Smooth muscle cell (in vitro differentiated cells): ENCODE measurements around the gene ATAT1. TPM values are rescaled to one million over a fixed set of nuclear protein-coding genes. Genes with fewer than 3 reads are reported as not detected.

Experiments
- DNase-seq: peaks from one replicate; lab custom pipeline; 2025; ENCODE audit not compliant: unreplicated experiment; lab: John Stamatoyannopoulos, UW
- H2AFZ ChIP-seq: fragments of 200-600 bp; sonication (generic); 2 replicates; pipeline ENCODE4 v1.6.0; 2016; ENCODE audit warnings: antibody characterized with exemption, low read depth, mild to moderate bottlenecking
- H3F3A ChIP-seq: fragments of 200-600 bp; sonication (generic); 2 replicates; pipeline ENCODE4 v1.6.0; 2017; ENCODE audit warnings: antibody characterized with exemption, low read depth
- H3K27ac ChIP-seq: fragments of 200-600 bp; sonication (generic); 2 replicates; pipeline ENCODE4 v1.5.1; 2016; ENCODE audit warnings: low read depth, mild to moderate bottlenecking
- H3K27me3 ChIP-seq: fragments of 200-600 bp; sonication (generic); 2 replicates; pipeline ENCODE4 v1.6.1; 2016; ENCODE audit warnings: low read depth, mild to moderate bottlenecking
- H3K36me3 ChIP-seq: fragments of 200-600 bp; sonication (generic); 2 replicates; pipeline ENCODE4 v1.5.1; 2016; ENCODE audit warnings: low read depth
- H3K4me1 ChIP-seq: fragments of 200-600 bp; sonication (generic); 2 replicates; pipeline ENCODE4 v1.5.1; 2016; ENCODE audit warnings: low read depth
- H3K4me2 ChIP-seq: fragments of 200-600 bp; sonication (generic); 2 replicates; pipeline ENCODE4 v1.6.0; 2016; ENCODE audit warnings: mild to moderate bottlenecking
- H3K4me3 ChIP-seq: fragments of 200-600 bp; sonication (generic); 2 replicates; pipeline ENCODE4 v1.5.1; 2016; ENCODE audit warnings: mild to moderate bottlenecking
- H3K79me2 ChIP-seq: fragments of 200-600 bp; sonication (generic); 2 replicates; pipeline ENCODE4 v1.6.0; 2016; ENCODE audit warnings: low read depth, mild to moderate bottlenecking
- H3K9ac ChIP-seq: fragments of 200-600 bp; sonication (generic); 2 replicates; pipeline ENCODE4 v1.6.0; 2016; ENCODE audit warnings: low read depth
- H3K9me3 ChIP-seq: fragments of 200-600 bp; sonication (generic); replicated peaks from 2 replicates; pipeline ENCODE4 v1.5.1; 2016; ENCODE audit warnings: low read depth
- H4K20me1 ChIP-seq: fragments of 200-600 bp; sonication (generic); 2 replicates; pipeline ENCODE4 v1.6.0; 2016; ENCODE audit warnings: low read depth
- WGBS: methylation state at CpG from one replicate; pipeline ENCODE4 v1.1.7; 2016; ENCODE audit warnings: low lambda C conversion rate; 5-methylcytosine and 5-hydroxymethylcytosine counted together
- polyA plus RNA-seq: library from polyadenylated mRNA; unstranded; fragments of >200 nt; fragmentation: Nextera tagmentation; extraction: Ambion mirVana; gene quantifications from 2 replicates; pipeline ENCODE4 v1.2.1, GENCODE V29; 2016
- total RNA-seq: library from RNA; depleted of rRNA; stranded (reverse); fragments of >200 nt; gene quantifications from 2 replicates; pipeline ENCODE4 v1.2.3, GENCODE V29; 2014
- TF ChIP-seq, protein P1 (sequence below): fragments of 200-600 bp; sonication (generic); IDR thresholded peaks from 2 replicates; pipeline ENCODE4 v1.5.1; 2017; ENCODE audit warnings: borderline replicate concordance, mild to moderate bottlenecking, antibody characterized with exemption; ENCODE audit not compliant: insufficient read depth, poor library complexity, severe bottlenecking

Gene ATAT1
- total and polyA plus RNA-seq, 2 experiments from 2014 or later: 8.5 to 16.5 TPM

DNA sequence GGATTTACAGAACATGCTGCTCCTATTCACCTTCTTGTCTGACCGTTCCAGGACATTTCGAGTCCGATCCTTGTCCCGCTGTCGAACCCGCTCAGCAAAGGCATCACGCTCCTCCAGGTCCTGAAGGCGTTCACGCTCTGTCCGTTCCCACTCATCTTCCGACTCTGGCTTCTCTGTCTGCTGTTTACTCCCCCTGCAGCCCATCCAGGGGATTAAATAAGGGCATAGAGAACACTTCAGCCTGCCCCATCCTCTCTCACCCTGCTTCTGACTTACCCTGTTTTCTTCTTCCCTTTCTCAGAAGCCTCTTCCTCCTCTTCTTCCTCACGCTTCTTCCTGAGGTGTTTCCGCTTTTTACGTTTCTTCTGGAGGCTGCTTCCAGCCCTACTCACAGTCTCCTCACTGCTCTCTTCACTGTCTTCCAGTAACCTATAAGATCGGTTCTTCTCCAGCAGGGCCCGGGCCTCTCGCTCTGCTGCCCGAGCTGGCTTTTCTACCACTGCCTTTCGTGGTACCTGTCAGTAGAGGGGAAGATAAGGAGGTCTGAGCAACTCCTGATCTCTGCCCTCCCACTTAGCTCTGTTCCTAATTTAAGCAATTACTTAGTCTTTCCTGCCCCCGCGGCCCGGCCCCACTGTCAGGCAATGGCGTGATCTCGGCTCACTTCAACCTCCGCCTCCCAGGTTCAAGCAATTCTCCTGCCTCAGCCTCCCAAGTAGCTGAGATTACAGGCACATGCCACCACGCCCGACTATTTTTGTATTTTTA is 44.3 kb downstream of the ATAT1 start:
- Histone ChIP-seq H3F3A (no peaks in the 10 kb centered on the region), H3K9me3 (no peaks in the 10 kb centered on the region), H3K27me3 (no peaks in the 10 kb centered on the region), H3K79me2 (peaks cover 18% of the 10 kb centered on the region), H3K9ac (no peak overlapping the region), H3K4me2 (peak overlapping the region; percentile 95), H3K4me1 (peaks cover 6% of the 10 kb centered on the region), H4K20me1 (peaks cover 7% of the 10 kb centered on the region), H3K4me3 (no peak overlapping the region), H3K36me3 (no peaks in the 10 kb centered on the region), H2AFZ (no peak overlapping the region), H3K27ac (no peak overlapping the region)
- WGBS: 94% methylated on average over 27 of the region's 27 CpGs
- no peak for DNase-seq
- TF ChIP-seq, protein P1, sequence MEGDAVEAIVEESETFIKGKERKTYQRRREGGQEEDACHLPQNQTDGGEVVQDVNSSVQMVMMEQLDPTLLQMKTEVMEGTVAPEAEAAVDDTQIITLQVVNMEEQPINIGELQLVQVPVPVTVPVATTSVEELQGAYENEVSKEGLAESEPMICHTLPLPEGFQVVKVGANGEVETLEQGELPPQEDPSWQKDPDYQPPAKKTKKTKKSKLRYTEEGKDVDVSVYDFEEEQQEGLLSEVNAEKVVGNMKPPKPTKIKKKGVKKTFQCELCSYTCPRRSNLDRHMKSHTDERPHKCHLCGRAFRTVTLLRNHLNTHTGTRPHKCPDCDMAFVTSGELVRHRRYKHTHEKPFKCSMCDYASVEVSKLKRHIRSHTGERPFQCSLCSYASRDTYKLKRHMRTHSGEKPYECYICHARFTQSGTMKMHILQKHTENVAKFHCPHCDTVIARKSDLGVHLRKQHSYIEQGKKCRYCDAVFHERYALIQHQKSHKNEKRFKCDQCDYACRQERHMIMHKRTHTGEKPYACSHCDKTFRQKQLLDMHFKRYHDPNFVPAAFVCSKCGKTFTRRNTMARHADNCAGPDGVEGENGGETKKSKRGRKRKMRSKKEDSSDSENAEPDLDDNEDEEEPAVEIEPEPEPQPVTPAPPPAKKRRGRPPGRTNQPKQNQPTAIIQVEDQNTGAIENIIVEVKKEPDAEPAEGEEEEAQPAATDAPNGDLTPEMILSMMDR: no peak

DNA sequence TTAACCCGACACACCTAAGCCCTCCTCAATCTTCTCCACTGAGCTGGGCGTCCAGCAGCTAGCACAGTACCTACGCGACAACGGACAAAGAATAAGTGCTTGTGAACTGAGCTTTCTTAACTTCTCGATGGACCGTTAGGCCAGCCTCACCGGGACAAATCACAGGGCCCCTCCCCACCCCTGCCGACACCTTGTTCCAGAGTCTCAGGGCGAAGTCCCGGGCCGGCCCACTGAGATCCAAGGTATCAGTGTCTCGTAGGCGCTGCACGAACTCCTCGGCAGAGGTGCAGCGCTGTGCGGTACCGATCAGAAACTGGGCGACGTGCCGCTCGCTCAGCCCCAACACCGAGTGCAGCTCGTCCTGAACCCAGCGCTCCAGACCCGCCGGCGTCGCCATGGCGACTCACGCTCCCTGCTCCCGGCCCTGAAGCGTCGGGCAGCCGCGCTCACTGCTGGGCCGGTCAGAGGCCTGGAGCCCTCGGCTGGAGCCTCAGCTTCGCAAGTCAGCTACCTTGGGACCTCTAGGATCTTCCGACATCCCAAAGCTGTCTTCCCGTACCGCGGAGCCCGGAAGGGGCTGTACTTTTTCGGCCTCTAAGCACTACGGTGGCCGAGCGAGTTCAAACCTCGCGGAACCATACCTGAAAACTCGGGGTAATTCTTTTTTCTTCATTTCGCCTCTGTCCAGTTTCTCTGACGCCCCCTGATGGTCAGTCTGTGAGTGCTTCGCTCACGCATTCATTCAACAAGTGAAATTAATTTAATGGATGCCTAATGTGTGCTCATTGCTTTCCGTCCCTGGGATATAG is 46.0 kb downstream of the ATAT1 start, which contains the start of gene DHX16:
TSS of gene DHX16 (minus strand) at position 562 of the 809 bp plus-strand sequence. CDS start at position 397, 165 bp downstream.
- H3K9ac ChIP-seq: peak within 1 kb of the TSS; percentile 85
- peaks cover 6% of the 10 kb centered on the region for H3K4me1 ChIP-seq
- peak within 1 kb of the TSS; percentile 95 for H3K4me2 ChIP-seq
- H4K20me1 ChIP-seq: peaks cover 22% of the 10 kb centered on the region
- H3K4me3 ChIP-seq: peak within 1 kb of the TSS; percentile 92
- TF ChIP-seq, protein P1: peak; percentile 78
- peak within 1 kb of the TSS; percentile 87 for H2AFZ ChIP-seq
- H3K27ac ChIP-seq: peak within 1 kb of the TSS; percentile 43
- H3K79me2 ChIP-seq: peaks cover 18% of the 10 kb centered on the region
- H3K27me3 ChIP-seq: no peaks in the 10 kb centered on the region
- no peaks in the 10 kb centered on the region for H3K9me3 ChIP-seq
- H3F3A ChIP-seq: peaks cover 8% of the 10 kb centered on the region
- DNase-seq: peak; percentile 63
- no peaks in the 10 kb centered on the region for H3K36me3 ChIP-seq
- 2% methylated on average over 57 of the region's 57 CpGs for WGBS

DNA sequence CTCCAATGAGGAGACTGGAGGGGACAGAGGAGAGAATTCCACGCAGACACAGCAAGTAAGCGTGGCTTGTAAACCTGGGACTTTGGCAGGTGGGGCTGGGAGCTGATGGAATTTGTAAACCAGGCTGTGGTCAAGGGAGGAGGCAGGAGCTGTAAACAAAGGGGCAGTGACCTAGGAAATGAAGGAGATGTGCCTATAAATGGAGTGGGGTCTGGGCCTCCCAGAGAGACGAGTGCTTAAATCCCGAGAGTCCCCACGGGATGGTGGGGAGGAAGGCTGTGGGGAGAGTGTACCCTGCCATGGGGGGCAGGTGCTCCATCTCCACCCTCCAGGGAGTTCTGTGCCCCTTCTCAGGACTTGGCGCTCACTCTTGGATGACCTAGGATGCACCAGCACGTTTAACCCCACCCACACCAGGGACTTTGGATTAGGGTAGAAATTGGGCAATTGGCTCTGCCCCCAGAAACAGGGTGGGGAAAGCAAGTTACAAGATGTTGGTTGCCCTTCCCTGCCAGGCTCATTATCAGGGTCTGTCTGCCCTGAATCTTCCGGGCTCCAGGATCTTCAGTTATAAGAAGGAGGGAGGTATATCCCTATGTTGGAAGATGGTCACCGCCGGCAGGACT is 50.1 kb downstream of the ATAT1 start:
- Histone ChIP-seq H2AFZ (no peak overlapping the region), H3K4me2 (no peak overlapping the region), H3K9me3 (no peaks in the 10 kb centered on the region), H3K27me3 (no peaks in the 10 kb centered on the region), H3K4me3 (no peak overlapping the region), H3F3A (peaks cover 12% of the 10 kb centered on the region), H3K27ac (no peak overlapping the region), H3K36me3 (no peaks in the 10 kb centered on the region), H3K4me1 (peaks cover 24% of the 10 kb centered on the region), H4K20me1 (peaks cover 61% of the 10 kb centered on the region), H3K9ac (no peak overlapping the region), H3K79me2 (peaks cover 47% of the 10 kb centered on the region)
- no peak for DNase-seq
- 98% methylated on average over 10 of the region's 10 CpGs for WGBS
- TF ChIP-seq, protein P1: no peak
